Kidney glomerular epithelial cell (primary cell): ENCODE data around the gene P2RY8.
"Not testable (repeated sequence)": the region's sequence is repeated elsewhere in the genome, so short reads cannot be mapped to it uniquely, and the experiment has no call there.

Experiments used
- DNase-seq: peaks from one replicate; lab custom pipeline; 2025; lab: John Stamatoyannopoulos, UW

P2RY8 gene

GRCh38 chrX:1520350-1520749 is 16.6 kb downstream of the P2RY8 start:
- DNase-seq = no peak

- DNase-seq = no peak
Observed at GRCh38 chrX:1519022-1519497, 17.9 kb downstream of the P2RY8 start.

DNA sequence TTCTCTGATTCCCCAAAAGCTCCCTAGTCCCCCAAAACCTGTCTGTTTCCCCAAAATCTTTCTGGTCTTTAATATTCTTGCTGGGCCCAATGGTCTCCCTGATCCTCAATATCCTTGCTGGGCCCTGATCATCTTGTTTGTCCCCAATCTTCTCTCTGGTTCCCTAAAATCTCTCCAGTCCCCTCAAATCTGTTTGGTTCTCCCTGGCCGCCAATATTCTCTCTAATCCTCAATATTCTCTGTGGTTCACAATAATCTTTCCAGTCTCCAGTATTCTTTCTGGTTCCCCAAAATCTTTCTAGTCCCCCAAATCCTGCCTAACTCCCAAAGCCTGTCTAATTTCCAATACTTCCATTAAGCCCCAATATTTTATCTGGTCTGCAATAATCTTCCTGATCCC is 18.5 kb downstream of the P2RY8 start:
- DNase-seq = no peak

DNA sequence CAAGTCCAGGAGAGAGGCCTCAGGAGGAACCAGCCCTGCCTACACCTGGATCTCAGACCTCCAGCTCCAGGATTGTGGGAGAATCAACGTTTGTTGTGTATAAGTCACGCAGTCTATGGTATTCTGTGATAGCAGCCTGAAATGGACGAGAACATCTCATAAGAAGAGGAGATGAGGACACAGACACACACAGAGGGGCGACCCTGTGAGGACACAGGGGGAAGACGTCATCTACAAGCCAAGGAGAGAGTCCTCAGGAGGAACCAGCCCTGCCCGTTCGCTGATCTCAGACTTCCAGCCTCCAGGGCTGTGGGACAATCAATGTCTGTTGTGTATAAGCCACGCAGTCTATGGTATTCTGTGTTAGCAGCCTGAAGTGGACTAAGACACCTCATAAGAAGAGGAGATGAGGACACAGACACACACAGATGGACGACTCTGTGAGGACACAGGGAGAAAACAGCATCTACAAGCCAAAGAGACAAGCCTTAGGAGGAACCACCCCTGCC is 20.3 kb downstream of the P2RY8 start:
- DNase-seq = no peak

GRCh38 chrX:1511829-1512228 is 25.2 kb downstream of the P2RY8 start:
- no peak for DNase-seq

DNA sequence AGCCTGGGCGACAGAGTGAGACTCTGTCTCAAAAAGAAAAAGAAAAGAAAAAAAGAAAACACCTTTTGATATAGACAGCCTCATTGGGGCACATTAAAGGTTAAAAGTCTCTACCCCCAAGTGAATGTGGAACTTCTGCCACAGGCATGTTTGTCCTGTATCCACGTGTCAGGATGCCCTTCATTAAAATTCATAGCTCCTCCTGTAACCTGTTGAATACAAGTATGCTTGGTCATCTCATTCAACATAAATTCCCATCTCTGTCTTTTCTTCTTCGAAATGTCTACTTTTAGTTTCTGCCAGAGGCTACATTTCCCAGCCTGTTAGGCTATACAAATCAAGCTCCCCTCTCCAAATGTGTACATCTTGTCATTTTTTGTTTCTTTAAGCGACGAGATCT is 25.8 kb downstream of the P2RY8 start:
- DNase-seq = no peak

- no peak for DNase-seq
Observed at GRCh38 chrX:1507511-1508463, 29.2 kb downstream of the P2RY8 start.

- DNase-seq = no peak
Observed at GRCh38 chrX:1506916-1507315, 30.1 kb downstream of the P2RY8 start.

DNA sequence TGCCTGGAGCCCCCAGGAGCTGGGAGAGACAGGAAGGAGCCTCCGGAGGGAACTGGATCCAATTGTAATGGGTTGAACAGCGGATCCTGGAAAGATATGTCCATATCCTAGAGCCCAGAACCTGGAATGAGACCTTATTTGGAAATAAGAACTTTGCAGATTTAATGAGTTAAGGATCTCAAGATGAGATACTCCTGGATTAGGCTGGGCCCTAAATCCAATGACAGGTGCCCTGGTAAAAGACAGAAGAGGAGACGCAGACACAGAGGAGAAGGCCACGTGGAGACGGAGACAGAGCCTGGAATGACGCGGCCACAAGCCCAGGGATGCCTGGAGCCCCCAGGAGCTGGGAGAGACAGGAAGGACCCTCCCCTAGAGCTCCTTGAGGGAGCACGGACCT is 34.1 kb downstream of the P2RY8 start:
- no peak for DNase-seq

GRCh38 chrX:1502241-1502640 is 34.7 kb downstream of the P2RY8 start:
- no peak for DNase-seq

DNA sequence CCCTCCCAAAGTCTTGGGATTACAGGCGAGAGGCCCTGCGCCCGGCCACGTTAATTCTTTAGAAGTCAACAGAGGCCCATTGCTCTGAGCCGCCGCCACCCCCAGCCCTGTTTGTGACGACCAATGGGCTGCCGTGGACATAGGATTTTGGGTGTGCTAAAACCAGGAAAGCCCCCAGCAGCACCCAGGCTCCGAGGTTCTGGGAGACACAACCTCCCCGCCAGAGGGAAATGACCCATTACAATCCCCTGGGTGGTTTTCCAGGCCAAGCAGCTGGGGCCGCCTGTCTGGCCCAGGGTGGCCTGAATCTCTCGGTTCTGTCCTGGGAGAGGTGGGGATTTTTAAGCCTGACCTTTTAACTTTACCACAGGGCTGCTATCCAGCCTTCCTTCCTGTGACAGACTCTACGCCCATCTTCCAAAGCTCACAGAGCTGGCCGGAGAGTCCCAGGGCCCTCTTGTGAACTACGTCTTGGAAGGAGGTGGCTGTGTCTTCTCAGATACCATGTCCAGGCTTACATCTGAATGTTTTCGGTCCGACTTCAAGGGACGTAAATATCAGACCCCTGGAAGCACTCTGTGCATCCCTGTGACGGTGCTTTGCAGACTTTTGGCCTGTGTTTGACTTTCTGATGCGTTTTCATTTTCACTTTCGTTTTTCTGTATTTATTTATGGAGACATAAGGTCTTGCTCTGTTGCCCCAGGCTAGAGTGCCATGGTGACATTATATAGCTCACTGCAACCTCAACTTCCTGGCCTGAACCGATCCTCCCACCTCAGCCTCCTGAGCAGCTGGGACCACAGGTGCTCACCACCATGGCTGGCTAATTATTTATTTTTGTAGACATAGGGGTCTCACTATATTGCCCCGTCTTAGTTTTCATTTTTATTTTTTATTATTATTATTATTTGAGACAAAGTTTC is 36.0 kb downstream of the P2RY8 start:
- DNase-seq = no peak

DNA sequence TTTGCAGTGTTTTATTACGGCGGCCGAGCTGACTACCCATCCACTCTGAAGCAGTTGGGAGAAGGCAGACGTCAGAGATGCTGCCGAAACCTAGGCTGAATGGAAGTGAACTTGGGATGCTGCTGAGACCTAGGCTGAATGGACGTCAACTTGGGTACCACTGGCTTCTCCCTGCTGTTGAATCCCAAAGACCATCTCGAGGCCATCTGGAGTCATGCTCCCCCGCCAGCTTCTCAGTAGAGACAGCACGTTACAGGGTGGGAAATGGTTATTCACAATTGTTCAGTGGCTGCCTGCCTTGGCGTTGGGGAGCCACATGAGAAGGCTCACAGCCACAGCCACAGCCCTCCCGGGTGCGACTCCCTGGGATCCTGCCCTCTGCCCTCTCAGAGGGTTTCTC is 40.9 kb downstream of the P2RY8 start:
- DNase-seq = no peak

GRCh38 chrX:1493877-1494510 is 43.0 kb downstream of the P2RY8 start:
- DNase-seq = no peak

DNA sequence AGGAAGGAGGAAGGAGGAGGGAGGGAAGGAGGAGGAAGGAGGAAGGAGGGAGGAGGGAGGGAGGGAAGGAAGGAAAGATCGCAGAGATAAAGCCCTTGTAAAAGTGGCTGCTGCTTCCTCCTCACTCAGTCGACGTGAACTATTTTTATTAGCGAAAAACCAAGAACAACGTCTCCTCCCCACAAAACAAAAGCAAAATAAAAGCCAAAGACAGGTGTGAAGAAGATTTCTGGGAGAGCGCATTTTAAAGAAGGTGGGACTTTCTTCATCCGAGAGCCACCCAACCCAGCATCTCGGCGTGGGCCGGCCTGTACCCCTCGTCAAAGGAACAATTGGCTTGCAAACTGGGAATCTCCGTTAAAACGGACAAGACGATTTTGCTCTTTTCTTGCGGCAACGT is 43.6 kb downstream of the P2RY8 start:
- DNase-seq = no peak

DNA sequence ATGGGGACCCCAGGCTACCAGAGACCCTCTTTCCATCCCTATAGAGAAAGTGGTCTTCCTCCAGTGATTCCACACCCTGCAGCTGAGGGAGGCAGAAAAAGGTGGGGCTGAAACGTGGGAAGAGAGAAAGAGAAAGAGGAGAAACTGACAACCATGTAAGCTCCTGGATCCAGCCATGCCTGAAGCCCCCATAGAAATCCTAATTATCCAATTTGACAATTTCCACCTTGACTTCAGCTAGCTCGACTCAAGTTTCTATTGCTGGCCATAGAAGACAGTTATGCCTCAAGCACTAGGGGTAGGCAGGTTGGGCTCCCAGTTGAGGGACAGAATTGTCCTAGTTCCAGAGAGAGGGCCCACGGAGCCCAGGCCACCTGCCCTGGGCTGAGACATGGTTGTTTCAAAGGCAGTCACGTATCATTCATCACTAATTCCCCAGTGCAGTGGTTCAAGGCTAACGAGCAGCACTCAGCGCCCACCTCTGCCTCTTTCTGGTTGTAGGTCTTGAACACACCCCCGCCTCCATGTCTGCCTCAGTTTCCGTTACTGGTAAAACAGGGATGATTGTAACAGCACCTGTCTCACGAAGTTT is 44.5 kb downstream of the P2RY8 start:
- DNase-seq = no peak

DNA sequence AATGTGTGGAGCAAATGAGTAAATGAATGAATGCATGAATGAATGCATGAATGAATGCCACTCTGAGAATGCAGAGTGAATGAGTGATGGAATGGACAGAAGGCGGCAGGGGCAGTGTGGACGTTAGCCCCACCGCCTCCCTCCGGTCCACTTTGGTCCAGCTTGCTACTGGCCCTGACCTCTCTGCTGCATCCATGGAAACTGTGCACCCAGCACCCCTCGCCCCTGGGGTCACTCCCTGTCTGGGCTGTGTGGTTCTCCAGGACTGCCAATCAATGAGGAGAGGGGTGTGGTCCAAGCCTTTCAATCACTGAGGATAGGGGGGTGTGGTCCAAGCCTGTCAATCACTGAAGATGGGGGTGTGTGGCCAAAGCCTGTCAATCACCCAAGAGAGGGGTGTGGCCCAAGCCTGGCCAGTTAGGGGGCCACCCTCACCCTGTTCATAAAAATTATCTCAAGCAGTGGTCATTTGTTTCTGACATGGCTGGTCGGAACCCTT is 45.1 kb downstream of the P2RY8 start:
- DNase-seq = no peak

- DNase-seq = not testable (repeated sequence)
Observed at GRCh38 chrX:1491248-1491647, 45.7 kb downstream of the P2RY8 start.

- not testable (repeated sequence) for DNase-seq
Observed at GRCh38 chrX:1490723-1491122, 46.3 kb downstream of the P2RY8 start.

DNA sequence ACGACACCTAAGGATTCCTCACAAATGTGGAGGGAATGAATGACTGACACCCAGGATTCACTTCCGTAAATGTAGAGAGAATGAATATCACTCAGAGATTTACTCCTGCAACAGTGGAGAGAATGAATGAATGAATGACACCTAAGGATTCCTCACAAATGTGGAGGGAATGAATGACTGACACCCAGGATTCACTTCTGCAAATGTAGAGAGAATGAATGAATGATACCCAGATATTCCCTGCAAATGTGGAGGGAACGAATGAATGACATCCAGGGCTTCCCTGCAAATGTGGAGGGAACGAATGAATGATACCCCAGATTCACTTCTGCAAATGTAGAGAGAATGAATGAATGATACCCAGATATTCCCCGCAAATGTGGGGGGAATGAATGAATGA is 47.6 kb downstream of the P2RY8 start:
- DNase-seq = not testable (repeated sequence)

- DNase-seq = no peak
Observed at GRCh38 chrX:1488745-1489144, 48.2 kb downstream of the P2RY8 start.

- DNase-seq = no peak
Observed at GRCh38 chrX:1488141-1488540, 48.8 kb downstream of the P2RY8 start.
